ACC112 (cell line): ENCODE results near the gene CYP2E1.
"Not testable (repeated sequence)": the region's sequence is repeated elsewhere in the genome, so short reads cannot be mapped to it uniquely, and the experiment has no call there.

Experiments used
- H2AFZ ChIP-seq: fragments of 200-600 bp; sonication (generic); one replicate; pipeline ENCODE4 v1.6.0; 2017; ENCODE audit warnings: antibody characterized with exemption, low read length; ENCODE audit not compliant: unreplicated experiment
- H3K27ac ChIP-seq: fragments of 200-600 bp; sonication (generic); 2 replicates; pipeline ENCODE4 v1.5.1; 2014; ENCODE audit warnings: low read depth, mild to moderate bottlenecking, antibody characterized with exemption, low read length, moderate library complexity
- H3K27me3 ChIP-seq: fragments of 200-600 bp; sonication (generic); 2 replicates; pipeline ENCODE4 v1.6.1; 2014; ENCODE audit warnings: mild to moderate bottlenecking, antibody characterized with exemption, low read length, moderate library complexity, mixed read lengths; ENCODE audit not compliant: insufficient read depth
- H3K36me3 ChIP-seq: fragments of 200-600 bp; sonication (generic); 2 replicates; pipeline ENCODE4 v1.6.1; 2016; ENCODE audit warnings: mild to moderate bottlenecking, antibody characterized with exemption, low read length, moderate library complexity, mixed read lengths; ENCODE audit not compliant: insufficient read depth
- H3K4me1 ChIP-seq: fragments of 200-600 bp; sonication (generic); one replicate; pipeline ENCODE4 v1.6.1; 2016; ENCODE audit warnings: low read length, mixed read lengths; ENCODE audit not compliant: insufficient read depth, unreplicated experiment, control insufficient read depth
- H3K4me3 ChIP-seq: fragments of 200-600 bp; sonication (generic); 2 replicates; pipeline ENCODE4 v1.5.1; 2014; ENCODE audit warnings: mild to moderate bottlenecking, low read depth, low read length
- H3K79me2 ChIP-seq: fragments of 200-600 bp; sonication (generic); one replicate; pipeline ENCODE4 v1.6.0; 2016; ENCODE audit warnings: low read length; ENCODE audit not compliant: control insufficient read depth, unreplicated experiment, insufficient read depth

The CYP2E1 gene

GRCh38 chr10:133509700-133510099 is 17.5 kb upstream of the CYP2E1 start:
- Histone ChIP-seq H3K27me3 (peaks cover 24% of the 10 kb centered on the region), H3K4me3 (no peak overlapping the region), H3K79me2 (no peaks in the 10 kb centered on the region)

GRCh38 chr10:133511408-133511807 is 15.8 kb upstream of the CYP2E1 start:
- no peaks in the 10 kb centered on the region for H3K4me1 ChIP-seq
- no peaks in the 10 kb centered on the region for H3K36me3 ChIP-seq
- no peaks in the 10 kb centered on the region for H3K79me2 ChIP-seq
- no peak overlapping the region for H2AFZ ChIP-seq
- H3K4me3 ChIP-seq: no peak overlapping the region
- H3K27ac ChIP-seq: no peak overlapping the region
- peaks cover 28% of the 10 kb centered on the region for H3K27me3 ChIP-seq

More at GRCh38 chr10:133509700-133510099, 17.5 kb upstream of the CYP2E1 start:
- no peak overlapping the region for H2AFZ ChIP-seq
- H3K36me3 ChIP-seq: no peaks in the 10 kb centered on the region
- no peak overlapping the region for H3K27ac ChIP-seq
- no peaks in the 10 kb centered on the region for H3K4me1 ChIP-seq

GRCh38 chr10:133511907-133512528 is 15.1 kb upstream of the CYP2E1 start:
- Histone ChIP-seq H3K27ac (no peak overlapping the region), H3K27me3 (peaks cover 28% of the 10 kb centered on the region), H3K4me1 (no peaks in the 10 kb centered on the region), H3K4me3 (no peak overlapping the region), H2AFZ (no peak overlapping the region), H3K36me3 (no peaks in the 10 kb centered on the region), H3K79me2 (no peaks in the 10 kb centered on the region)

- no peaks in the 10 kb centered on the region for H3K79me2 ChIP-seq
- no peaks in the 10 kb centered on the region for H3K36me3 ChIP-seq
- no peak overlapping the region for H3K27ac ChIP-seq
- peaks cover 37% of the 10 kb centered on the region for H3K27me3 ChIP-seq
- no peak overlapping the region for H3K4me3 ChIP-seq
- H2AFZ ChIP-seq: no peak overlapping the region
- no peaks in the 10 kb centered on the region for H3K4me1 ChIP-seq
Measured at GRCh38 chr10:133515471-133515870, 11.7 kb upstream of the CYP2E1 start.

- Histone ChIP-seq H3K4me1 (no peaks in the 10 kb centered on the region), H3K27ac (no peak overlapping the region), H3K79me2 (no peaks in the 10 kb centered on the region), H3K27me3 (peaks cover 35% of the 10 kb centered on the region), H2AFZ (no peak overlapping the region), H3K36me3 (no peaks in the 10 kb centered on the region), H3K4me3 (no peak overlapping the region)
Measured at GRCh38 chr10:133516057-133516456, 11.1 kb upstream of the CYP2E1 start.

GRCh38 chr10:133518517-133518916 is 8.6 kb upstream of the CYP2E1 start:
- H3K27ac ChIP-seq, H3K79me2 ChIP-seq, H2AFZ ChIP-seq, H3K36me3 ChIP-seq, H3K4me3 ChIP-seq, H3K4me1 ChIP-seq: not testable (repeated sequence)
- peaks cover 14% of the 10 kb centered on the region for H3K27me3 ChIP-seq

GRCh38 chr10:133520193-133520738 is 6.9 kb upstream of the CYP2E1 start:
- Histone ChIP-seq H3K4me3 (peak overlapping the region; percentile 75), H3K27ac (no peak overlapping the region), H3K36me3 (no peaks in the 10 kb centered on the region), H2AFZ (peak overlapping the region; percentile 88), H3K79me2 (no peaks in the 10 kb centered on the region), H3K27me3 (peaks cover 16% of the 10 kb centered on the region), H3K4me1 (no peaks in the 10 kb centered on the region)

GRCh38 chr10:133523631-133524203 is 3.4 kb upstream of the CYP2E1 start:
- Histone ChIP-seq H3K27me3 (peaks cover 38% of the 10 kb centered on the region), H3K27ac (no peak overlapping the region), H2AFZ (no peak overlapping the region), H3K4me3 (no peak overlapping the region), H3K79me2 (no peaks in the 10 kb centered on the region), H3K4me1 (no peaks in the 10 kb centered on the region), H3K36me3 (no peaks in the 10 kb centered on the region)

GRCh38 chr10:133525444-133525843 is 1.7 kb upstream of the CYP2E1 start:
- no peaks in the 10 kb centered on the region for H3K4me1 ChIP-seq
- H3K4me3 ChIP-seq: no peak overlapping the region
- peaks cover 52% of the 10 kb centered on the region for H3K27me3 ChIP-seq
- H3K27ac ChIP-seq: no peak overlapping the region
- H2AFZ ChIP-seq: no peak overlapping the region
- no peaks in the 10 kb centered on the region for H3K79me2 ChIP-seq
- H3K36me3 ChIP-seq: no peaks in the 10 kb centered on the region

- no peaks in the 10 kb centered on the region for H3K4me1 ChIP-seq
- peaks cover 65% of the 10 kb centered on the region for H3K27me3 ChIP-seq
- no peaks in the 10 kb centered on the region for H3K79me2 ChIP-seq
- H2AFZ ChIP-seq: no peak overlapping the region
- no peak overlapping the region for H3K4me3 ChIP-seq
- H3K27ac ChIP-seq: no peak overlapping the region
- H3K36me3 ChIP-seq: no peaks in the 10 kb centered on the region
Measured at GRCh38 chr10:133527771-133528271, 658 bp downstream of the CYP2E1 start.

- H3K79me2 ChIP-seq: no peaks in the 10 kb centered on the region
- peaks cover 65% of the 10 kb centered on the region for H3K27me3 ChIP-seq
- no peaks in the 10 kb centered on the region for H3K36me3 ChIP-seq
- peak overlapping the region; percentile 40; the same call in 1 of the 2 replicates for H3K4me3 ChIP-seq
- no peaks in the 10 kb centered on the region for H3K4me1 ChIP-seq
- H3K27ac ChIP-seq: no peak overlapping the region
- H2AFZ ChIP-seq: no peak overlapping the region
Measured at GRCh38 chr10:133528296-133528844, 1.2 kb downstream of the CYP2E1 start.
